Measurements from ENCODE around the gene CBR1. TPM values are rescaled to one million over a fixed set of nuclear protein-coding genes. Genes with fewer than 3 reads are reported as not detected.

CBR1 gene
- total and polyA plus RNA-seq, 9 of the 15 experiments (the other 6 are each of a cell fraction or from before 2014, with no cell fraction given) = 2.5 to 33.8 (median 15.1) TPM

DNA sequence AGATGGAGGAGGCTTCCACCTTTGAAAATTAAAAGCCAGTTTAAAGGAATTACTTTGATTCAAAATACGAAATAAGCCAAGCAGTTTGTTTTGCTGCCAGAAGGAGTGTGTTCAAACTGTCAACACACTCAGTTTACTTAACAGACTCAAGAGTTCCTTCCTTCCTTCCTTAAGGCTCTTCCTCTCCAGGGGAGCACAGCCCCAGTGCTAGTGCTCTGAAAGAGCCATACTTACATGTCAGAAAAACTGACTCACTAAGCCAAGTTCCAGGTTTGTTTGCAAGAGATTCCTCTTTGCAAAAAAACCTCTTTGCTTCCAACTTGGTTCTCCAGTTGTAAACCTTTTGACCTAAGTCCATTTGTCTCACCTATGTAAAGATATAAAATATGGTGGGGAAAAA is 23.8 kb upstream of the CBR1 start:
- 89% methylated on average over 1 of the region's 1 CpG for WGBS (ENCODE audit: insufficient coverage, low coverage, missing lambda C conversion rate)
- Histone ChIP-seq H3K9me1 (ENCODE audit: control insufficient read depth, insufficient read depth, low read length) (no peaks in the 10 kb centered on the region), H3K9me3 (replicated peaks; ENCODE audit: control insufficient read depth, insufficient read depth, low read depth, low read length) (no peaks in the 10 kb centered on the region), H3K4me2 (ENCODE audit: insufficient read depth, low read length) (no peak overlapping the region), H3K36me3 (ENCODE audit: control insufficient read depth, insufficient read depth, low read length) (peaks cover 89% of the 10 kb centered on the region), H3K27ac (ENCODE audit: extremely low read depth, low read depth, low read length) (no peak overlapping the region), H3K27me3 (ENCODE audit: control insufficient read depth in 2 of 2, insufficient read depth in 2 of 2, low read length in 2 of 2) (no peaks in the 10 kb centered on the region), H3K4me3 (no peak overlapping the region), H3K4me1 (replicated peaks in 1 of 2; ENCODE audit: control insufficient read depth in 2 of 2, insufficient read depth in 2 of 2, low read length in 2 of 2) (no peaks in the 10 kb centered on the region), H3K9ac (ENCODE audit: insufficient read depth in 1 of 2, low read depth in 2 of 2, low read length in 2 of 2) (no peak overlapping the region), H2AFZ (ENCODE audit: low read depth, low read length) (no peak overlapping the region), H4K20me1 (replicated peaks; ENCODE audit: control insufficient read depth, insufficient read depth, low read length) (no peaks in the 10 kb centered on the region), H3K79me2 (ENCODE audit: control insufficient read depth, insufficient read depth, low read length) (no peaks in the 10 kb centered on the region)
- no TSS peak for BruUV-seq (replicated peaks)
- TF ChIP-seq MEF2D (tag; conservative IDR thresholded peaks at IDR 0.05; ENCODE audit: low read depth) = no peak
- in situ Hi-C loops (cut with MboI) = no loop called here
- ChIA-PET CTCF (ENCODE audit: low intra/inter-chr PET ratio) (no interaction called here), POLR2A (interaction anchor here (1.2 kb wide), 1 partner anchor 14 kb away, joined by 5 read pairs; no protein-coding TSS in a partner anchor)
- no peak for FAIRE-seq
- ATAC-seq = no peak
- intact Hi-C loops (cut with micrococcal nuclease) = no loop called here
- DNase-seq (ENCODE audit: extremely low read depth in 1 of 4, low spot score in 3 of 4) = no peak

DNA sequence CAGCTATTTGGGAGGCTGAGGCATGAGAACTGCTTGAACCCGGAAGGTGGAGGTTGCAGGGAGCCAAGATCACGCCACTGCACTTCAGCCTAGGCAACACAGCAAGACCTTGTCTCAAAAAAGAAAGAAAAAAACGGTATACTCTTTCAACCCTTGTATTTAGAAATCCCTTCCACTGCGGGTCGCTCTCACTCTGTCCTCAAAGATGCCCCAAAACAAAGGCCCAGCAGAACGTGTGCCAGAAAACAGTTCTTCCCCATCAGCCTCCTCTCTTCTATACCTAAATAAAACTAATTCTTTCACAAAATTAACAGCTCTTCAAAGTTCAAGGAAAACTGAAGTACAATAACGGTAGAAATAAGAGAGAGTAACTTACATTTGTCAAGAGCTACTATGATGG is 22.7 kb upstream of the CBR1 start:
- CTCF ChIA-PET (ENCODE audit: low intra/inter-chr PET ratio) = no interaction called here
- POLR2A ChIA-PET = interaction anchor here (1.1 to 1.2 kb wide), 2 partner anchors 12 to 17 kb away, joined by 3 to 5 read pairs; no protein-coding TSS in a partner anchor
- TF ChIP-seq SRSF1 (IDR thresholded peaks at IDR 0.05; ENCODE audit: low read depth, low read length) (no peak), ZNF12 (CRISPR knock-in tag; IDR thresholded peaks at IDR 0.05) (no peak)
- FAIRE-seq = no peak
- ATAC-seq = no peak
- no peaks in the 10 kb centered on the region for H3K4me1 ChIP-seq (replicated peaks in 1 of 2; ENCODE audit: control insufficient read depth in 2 of 2, insufficient read depth in 2 of 2, low read length in 2 of 2)
- no peak overlapping the region for H3K27ac ChIP-seq (ENCODE audit: extremely low read depth, low read depth, low read length)
- no peaks in the 10 kb centered on the region for H3K27me3 ChIP-seq (ENCODE audit: control insufficient read depth in 2 of 2, insufficient read depth in 2 of 2, low read length in 2 of 2)
- no peak for DNase-seq (ENCODE audit: extremely low read depth in 1 of 4, low spot score in 3 of 4)
- H3K9ac ChIP-seq (ENCODE audit: insufficient read depth in 1 of 2, low read depth in 2 of 2, low read length in 2 of 2) = no peak overlapping the region
- H2AFZ ChIP-seq (ENCODE audit: low read depth, low read length) = no peak overlapping the region
- no peaks in the 10 kb centered on the region for H3K9me3 ChIP-seq (replicated peaks; ENCODE audit: control insufficient read depth, insufficient read depth, low read depth, low read length)
- H3K36me3 ChIP-seq (ENCODE audit: control insufficient read depth, insufficient read depth, low read length) = peaks cover 84% of the 10 kb centered on the region
- BruUV-seq (replicated peaks) = no TSS peak
- H4K20me1 ChIP-seq (replicated peaks; ENCODE audit: control insufficient read depth, insufficient read depth, low read length) = no peaks in the 10 kb centered on the region
- H3K4me2 ChIP-seq (ENCODE audit: insufficient read depth, low read length) = no peak overlapping the region
- H3K79me2 ChIP-seq (ENCODE audit: control insufficient read depth, insufficient read depth, low read length) = no peaks in the 10 kb centered on the region
- 85% methylated on average over 7 of the region's 7 CpGs for WGBS (ENCODE audit: insufficient coverage, low coverage, missing lambda C conversion rate)
- no peaks in the 10 kb centered on the region for H3K9me1 ChIP-seq (ENCODE audit: control insufficient read depth, insufficient read depth, low read length)
- no peak overlapping the region for H3K4me3 ChIP-seq
- intact Hi-C loops (cut with micrococcal nuclease) (no loop called here), in situ Hi-C loops (cut with MboI) (no loop called here)

Data from K562 (cell line).